GM23338 (cell line): ENCODE measurements around the gene DPH1.

Experiments used
- CREB1 ChIP-seq: fragments of 250-450 bp; sonication (Bioruptor Pico); IDR thresholded peaks from 2 replicates; pipeline ENCODE4 v1.5.0; 2020; ENCODE audit warnings: low read depth, mild to moderate bottlenecking, moderate library complexity
- CTCF ChIP-seq, 2 experiments: fragments of 200-600 bp in 1 of 2; sonication (generic) in 1 of 2; conservative IDR thresholded peaks; 2 replicates each; pipeline versions ENCODE4 v1.5.1 to v1.6.1; 2016 to 2017; ENCODE audit warnings: antibody characterized with exemption in 2 of 2, low read depth in 2 of 2, mild to moderate bottlenecking in 2 of 2, moderate library complexity in 1 of 2
- ETS1 ChIP-seq: IDR thresholded peaks from 2 replicates; pipeline ENCODE4 v1.6.1; 2016; ENCODE audit warnings: antibody characterized with exemption
- EZH2 ChIP-seq: fragments of 200-600 bp; sonication (generic); IDR thresholded peaks from one replicate; pipeline ENCODE4 v1.8.0; 2017; ENCODE audit warnings: antibody characterized with exemption, mild to moderate bottlenecking, low read depth; ENCODE audit not compliant: unreplicated experiment
- EZH2phosphoT487 ChIP-seq: fragments of 200-600 bp; sonication (generic); IDR thresholded peaks from one replicate; pipeline ENCODE4 v1.8.1; 2018; ENCODE audit warnings: antibody characterized with exemption; ENCODE audit not compliant: unreplicated experiment
- JUNB ChIP-seq: IDR thresholded peaks from one replicate; pipeline ENCODE4 v1.6.1; 2016; ENCODE audit warnings: antibody characterized with exemption; ENCODE audit not compliant: unreplicated experiment
- NANOG ChIP-seq: IDR thresholded peaks from 2 replicates; pipeline ENCODE4 v1.6.1; 2016; ENCODE audit warnings: antibody characterized with exemption, borderline replicate concordance
- POLR2AphosphoS5 ChIP-seq: IDR thresholded peaks from 2 replicates; pipeline ENCODE4 v1.6.1; 2016; ENCODE audit warnings: antibody characterized with exemption, low read depth
- REST ChIP-seq: IDR thresholded peaks from one replicate; pipeline ENCODE4 v1.6.1; 2018; ENCODE audit warnings: antibody characterized with exemption; ENCODE audit not compliant: unreplicated experiment
- ZNF462 ChIP-seq: fragments of 250-450 bp; sonication (Bioruptor Pico); IDR thresholded peaks from 2 replicates; pipeline ENCODE4 v1.5.0; 2020; ENCODE audit warnings: mild to moderate bottlenecking, moderate library complexity

GRCh38 chr17:2087597-2088211, 57.8 kb downstream of the DPH1 start:
- TF ChIP-seq CTCF (conservative IDR thresholded peaks at IDR 0.05; ENCODE audit: low read depth in 2 of 2) (no peak), EZH2 (no peak), POLR2AphosphoS5 (no peak), CREB1 (CRISPR knock-in tag) (no peak), EZH2phosphoT487 (no peak), ETS1 (no peak), REST (no peak), JUNB (no peak), NANOG (no peak), ZNF462 (no peak)
